SK-N-SH treated with all-trans-retinoic acid at 6 μM for 48 hours (cell line): Measurements from ENCODE around the gene LIFR.

ENCODE experiments used
- ATAC-seq: fragments of 200-7000 bp; cut with Tn5 transposase; 3 replicates; pipeline ENCODE4 v1.9.1; 2020; ENCODE audit warnings: mild to moderate bottlenecking, moderate library complexity
- ARNTL ChIP-seq: fragments of 450-650 bp; formaldehyde crosslinking; IDR thresholded peaks from 2 replicates; pipeline ENCODE4 v1.5.0; 2020; ENCODE audit warnings: low read depth, mild to moderate bottlenecking, moderate library complexity, borderline replicate concordance
- CSDC2 ChIP-seq: fragments of 250-450 bp; sonication (Bioruptor Pico); IDR thresholded peaks from 2 replicates; pipeline ENCODE4 v1.5.0; 2020; ENCODE audit warnings: mild to moderate bottlenecking, moderate library complexity
- ESRRG ChIP-seq: fragments of 250-450 bp; sonication (Bioruptor Pico); IDR thresholded peaks from 2 replicates; pipeline ENCODE4 v1.6.1; 2021; ENCODE audit warnings: mild to moderate bottlenecking
- GLIS3 ChIP-seq: fragments of 250-450 bp; sonication (Bioruptor Pico); IDR thresholded peaks from 2 replicates; pipeline ENCODE4 v1.5.0; 2020; ENCODE audit warnings: mild to moderate bottlenecking, moderate library complexity
- ISL1 ChIP-seq: fragments of 250-450 bp; sonication (Bioruptor Pico); IDR thresholded peaks from 2 replicates; pipeline ENCODE4 v2.1.2; 2022; ENCODE audit warnings: mild to moderate bottlenecking, moderate library complexity
- OSR1 ChIP-seq: fragments of 250-450 bp; sonication (Bioruptor Pico); IDR thresholded peaks from 2 replicates; pipeline ENCODE4 v1.8.0; 2022; ENCODE audit warnings: moderate library complexity, mild to moderate bottlenecking, inconsistent platforms
- PPARA ChIP-seq: fragments of 250-450 bp; sonication (Bioruptor Pico); IDR thresholded peaks from 2 replicates; pipeline ENCODE4 v1.5.0; 2020; ENCODE audit warnings: mild to moderate bottlenecking, borderline replicate concordance
- RARB ChIP-seq: fragments of 250-450 bp; sonication (Bioruptor Pico); IDR thresholded peaks from 2 replicates; pipeline ENCODE4 v1.8.0; 2021; ENCODE audit warnings: mild to moderate bottlenecking, moderate library complexity
- SNAI2 ChIP-seq: fragments of 250-450 bp; sonication (Bioruptor Pico); IDR thresholded peaks from 2 replicates; pipeline ENCODE4 v1.5.0; 2020; ENCODE audit warnings: mild to moderate bottlenecking, moderate library complexity
- TCF4 ChIP-seq: fragments of 250-450 bp; sonication (Bioruptor Pico); IDR thresholded peaks from 2 replicates; pipeline ENCODE4 v1.8.0; 2021; ENCODE audit warnings: mild to moderate bottlenecking, moderate library complexity, borderline replicate concordance
- TOX ChIP-seq: fragments of 250-450 bp; sonication (Bioruptor Pico); IDR thresholded peaks from 2 replicates; pipeline ENCODE4 v1.8.0; 2021; ENCODE audit warnings: mild to moderate bottlenecking, moderate library complexity, borderline replicate concordance
- ZC3H10 ChIP-seq: fragments of 250-450 bp; sonication (Bioruptor Pico); IDR thresholded peaks from 2 replicates; pipeline ENCODE4 v1.5.1; 2021; ENCODE audit warnings: mild to moderate bottlenecking, moderate library complexity
- ZFP3 ChIP-seq: fragments of 250-450 bp; sonication (Bioruptor Pico); IDR thresholded peaks from 2 replicates; pipeline ENCODE4 v1.5.0; 2020; ENCODE audit warnings: mild to moderate bottlenecking, moderate library complexity
- ZFP30 ChIP-seq: fragments of 450-650 bp; formaldehyde crosslinking; IDR thresholded peaks from 2 replicates; pipeline ENCODE4 v1.5.0; 2022; ENCODE audit warnings: mild to moderate bottlenecking, moderate library complexity
- ZNF565 ChIP-seq: fragments of 450-650 bp; formaldehyde crosslinking; conservative IDR thresholded peaks from 2 replicates; pipeline ENCODE4 v1.5.0; 2020; ENCODE audit warnings: low read depth, mild to moderate bottlenecking, moderate library complexity
- ZNF70 ChIP-seq: fragments of 450-650 bp; formaldehyde crosslinking; IDR thresholded peaks from 2 replicates; pipeline ENCODE4 v1.5.0; 2020; ENCODE audit warnings: mild to moderate bottlenecking, moderate library complexity
- ZNF8 ChIP-seq: fragments of 450-650 bp; formaldehyde crosslinking; IDR thresholded peaks from 2 replicates; pipeline ENCODE4 v1.5.0; 2020; ENCODE audit warnings: mild to moderate bottlenecking, moderate library complexity
- TF ChIP-seq, protein P1 (sequence below): fragments of 250-450 bp; sonication (Bioruptor Pico); IDR thresholded peaks from 2 replicates; pipeline ENCODE4 v1.8.0; 2021; ENCODE audit warnings: low read depth, mild to moderate bottlenecking, moderate library complexity, borderline replicate concordance
- TF ChIP-seq, protein P2 (sequence below): fragments of 250-450 bp; sonication (Bioruptor Pico); IDR thresholded peaks from 2 replicates; pipeline ENCODE4 v1.8.0; 2020; ENCODE audit warnings: mild to moderate bottlenecking, moderate library complexity, borderline replicate concordance
- TF ChIP-seq, protein P3 (sequence below): fragments of 250-450 bp; sonication (Bioruptor Pico); IDR thresholded peaks from 2 replicates; pipeline ENCODE4 v1.5.1; 2021; ENCODE audit warnings: mild to moderate bottlenecking, moderate library complexity
- TF ChIP-seq, protein P4 (sequence below): fragments of 250-450 bp; sonication (Bioruptor Pico); IDR thresholded peaks from 2 replicates; pipeline ENCODE4 v1.5.0; 2020; ENCODE audit warnings: mild to moderate bottlenecking, moderate library complexity

The LIFR gene

DNA sequence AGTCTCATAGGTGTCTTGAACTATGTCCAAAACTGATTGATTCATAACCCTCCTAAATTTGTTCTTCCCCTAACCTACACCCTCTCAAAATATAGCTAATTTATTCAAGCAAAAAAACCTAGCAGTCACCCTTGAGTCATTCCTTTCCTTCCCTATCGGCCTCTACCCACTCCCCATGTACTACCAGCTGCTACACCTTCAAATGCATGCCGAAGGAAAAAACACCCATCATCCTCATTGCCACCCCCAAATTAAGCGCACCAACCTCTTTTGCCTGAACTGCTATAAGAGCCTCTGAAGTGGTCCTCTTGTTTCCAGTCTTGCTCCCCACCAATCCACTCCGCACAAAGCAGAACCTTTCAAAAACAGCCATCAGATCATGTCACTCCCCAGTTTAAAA, 12.6 kb downstream of the LIFR start:
- TF ChIP-seq GLIS3 (CRISPR knock-in tag) (no peak), ZNF70 (CRISPR knock-in tag) (no peak), CSDC2 (CRISPR knock-in tag) (no peak), ARNTL (CRISPR knock-in tag) (no peak), ZFP3 (no peak), ZNF8 (CRISPR knock-in tag) (no peak), RARB (CRISPR knock-in tag) (no peak)
- TF ChIP-seq, all 23 proteins: peak for 0

DNA sequence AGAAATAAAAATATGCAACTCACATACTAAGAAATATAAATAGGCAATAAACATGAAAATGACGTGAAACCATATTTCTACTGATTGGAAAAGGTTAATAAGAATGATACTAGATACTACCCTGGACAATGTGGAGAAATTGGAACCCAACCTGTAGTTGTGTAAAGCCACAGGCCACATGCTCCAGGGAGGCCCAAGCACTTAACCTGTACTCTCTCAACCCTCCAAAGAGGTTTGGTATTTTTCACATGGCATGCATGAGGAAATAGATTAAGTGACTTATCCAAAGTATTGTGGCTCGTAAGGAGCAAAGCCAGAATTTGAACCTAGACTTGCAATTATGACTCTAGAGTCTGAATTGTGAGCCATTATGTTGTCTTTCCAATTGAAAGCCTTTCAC, 13.4 kb downstream of the LIFR start:
- ATAC-seq, result no peak
- TF ChIP-seq ZNF8 (CRISPR knock-in tag) (no peak), TCF4 (CRISPR knock-in tag) (no peak), ZFP3 (no peak), RARB (CRISPR knock-in tag) (no peak), ZNF70 (CRISPR knock-in tag) (no peak), ARNTL (CRISPR knock-in tag) (no peak), TOX (CRISPR knock-in tag) (no peak), PPARA (CRISPR knock-in tag) (no peak), ISL1 (CRISPR knock-in tag) (no peak), OSR1 (CRISPR knock-in tag) (no peak), SNAI2 (no peak), ZFP30 (no peak), ZC3H10 (CRISPR knock-in tag) (no peak), ESRRG (CRISPR knock-in tag) (no peak)
- TF ChIP-seq, protein P1, sequence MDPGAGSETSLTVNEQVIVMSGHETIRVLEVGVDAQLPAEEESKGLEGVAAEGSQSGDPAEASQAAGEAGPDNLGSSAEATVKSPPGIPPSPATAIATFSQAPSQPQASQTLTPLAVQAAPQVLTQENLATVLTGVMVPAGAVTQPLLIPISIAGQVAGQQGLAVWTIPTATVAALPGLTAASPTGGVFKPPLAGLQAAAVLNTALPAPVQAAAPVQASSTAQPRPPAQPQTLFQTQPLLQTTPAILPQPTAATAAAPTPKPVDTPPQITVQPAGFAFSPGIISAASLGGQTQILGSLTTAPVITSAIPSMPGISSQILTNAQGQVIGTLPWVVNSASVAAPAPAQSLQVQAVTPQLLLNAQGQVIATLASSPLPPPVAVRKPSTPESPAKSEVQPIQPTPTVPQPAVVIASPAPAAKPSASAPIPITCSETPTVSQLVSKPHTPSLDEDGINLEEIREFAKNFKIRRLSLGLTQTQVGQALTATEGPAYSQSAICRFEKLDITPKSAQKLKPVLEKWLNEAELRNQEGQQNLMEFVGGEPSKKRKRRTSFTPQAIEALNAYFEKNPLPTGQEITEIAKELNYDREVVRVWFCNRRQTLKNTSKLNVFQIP, result no peak
- TF ChIP-seq, protein P2, sequence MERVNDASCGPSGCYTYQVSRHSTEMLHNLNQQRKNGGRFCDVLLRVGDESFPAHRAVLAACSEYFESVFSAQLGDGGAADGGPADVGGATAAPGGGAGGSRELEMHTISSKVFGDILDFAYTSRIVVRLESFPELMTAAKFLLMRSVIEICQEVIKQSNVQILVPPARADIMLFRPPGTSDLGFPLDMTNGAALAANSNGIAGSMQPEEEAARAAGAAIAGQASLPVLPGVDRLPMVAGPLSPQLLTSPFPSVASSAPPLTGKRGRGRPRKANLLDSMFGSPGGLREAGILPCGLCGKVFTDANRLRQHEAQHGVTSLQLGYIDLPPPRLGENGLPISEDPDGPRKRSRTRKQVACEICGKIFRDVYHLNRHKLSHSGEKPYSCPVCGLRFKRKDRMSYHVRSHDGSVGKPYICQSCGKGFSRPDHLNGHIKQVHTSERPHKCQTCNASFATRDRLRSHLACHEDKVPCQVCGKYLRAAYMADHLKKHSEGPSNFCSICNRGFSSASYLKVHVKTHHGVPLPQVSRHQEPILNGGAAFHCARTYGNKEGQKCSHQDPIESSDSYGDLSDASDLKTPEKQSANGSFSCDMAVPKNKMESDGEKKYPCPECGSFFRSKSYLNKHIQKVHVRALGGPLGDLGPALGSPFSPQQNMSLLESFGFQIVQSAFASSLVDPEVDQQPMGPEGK (CRISPR knock-in tag), result no peak
- TF ChIP-seq, protein P3, sequence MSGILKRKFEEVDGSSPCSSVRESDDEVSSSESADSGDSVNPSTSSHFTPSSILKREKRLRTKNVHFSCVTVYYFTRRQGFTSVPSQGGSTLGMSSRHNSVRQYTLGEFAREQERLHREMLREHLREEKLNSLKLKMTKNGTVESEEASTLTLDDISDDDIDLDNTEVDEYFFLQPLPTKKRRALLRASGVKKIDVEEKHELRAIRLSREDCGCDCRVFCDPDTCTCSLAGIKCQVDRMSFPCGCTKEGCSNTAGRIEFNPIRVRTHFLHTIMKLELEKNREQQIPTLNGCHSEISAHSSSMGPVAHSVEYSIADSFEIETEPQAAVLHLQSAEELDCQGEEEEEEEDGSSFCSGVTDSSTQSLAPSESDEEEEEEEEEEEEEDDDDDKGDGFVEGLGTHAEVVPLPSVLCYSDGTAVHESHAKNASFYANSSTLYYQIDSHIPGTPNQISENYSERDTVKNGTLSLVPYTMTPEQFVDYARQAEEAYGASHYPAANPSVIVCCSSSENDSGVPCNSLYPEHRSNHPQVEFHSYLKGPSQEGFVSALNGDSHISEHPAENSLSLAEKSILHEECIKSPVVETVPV, result no peak
- TF ChIP-seq, protein P4, sequence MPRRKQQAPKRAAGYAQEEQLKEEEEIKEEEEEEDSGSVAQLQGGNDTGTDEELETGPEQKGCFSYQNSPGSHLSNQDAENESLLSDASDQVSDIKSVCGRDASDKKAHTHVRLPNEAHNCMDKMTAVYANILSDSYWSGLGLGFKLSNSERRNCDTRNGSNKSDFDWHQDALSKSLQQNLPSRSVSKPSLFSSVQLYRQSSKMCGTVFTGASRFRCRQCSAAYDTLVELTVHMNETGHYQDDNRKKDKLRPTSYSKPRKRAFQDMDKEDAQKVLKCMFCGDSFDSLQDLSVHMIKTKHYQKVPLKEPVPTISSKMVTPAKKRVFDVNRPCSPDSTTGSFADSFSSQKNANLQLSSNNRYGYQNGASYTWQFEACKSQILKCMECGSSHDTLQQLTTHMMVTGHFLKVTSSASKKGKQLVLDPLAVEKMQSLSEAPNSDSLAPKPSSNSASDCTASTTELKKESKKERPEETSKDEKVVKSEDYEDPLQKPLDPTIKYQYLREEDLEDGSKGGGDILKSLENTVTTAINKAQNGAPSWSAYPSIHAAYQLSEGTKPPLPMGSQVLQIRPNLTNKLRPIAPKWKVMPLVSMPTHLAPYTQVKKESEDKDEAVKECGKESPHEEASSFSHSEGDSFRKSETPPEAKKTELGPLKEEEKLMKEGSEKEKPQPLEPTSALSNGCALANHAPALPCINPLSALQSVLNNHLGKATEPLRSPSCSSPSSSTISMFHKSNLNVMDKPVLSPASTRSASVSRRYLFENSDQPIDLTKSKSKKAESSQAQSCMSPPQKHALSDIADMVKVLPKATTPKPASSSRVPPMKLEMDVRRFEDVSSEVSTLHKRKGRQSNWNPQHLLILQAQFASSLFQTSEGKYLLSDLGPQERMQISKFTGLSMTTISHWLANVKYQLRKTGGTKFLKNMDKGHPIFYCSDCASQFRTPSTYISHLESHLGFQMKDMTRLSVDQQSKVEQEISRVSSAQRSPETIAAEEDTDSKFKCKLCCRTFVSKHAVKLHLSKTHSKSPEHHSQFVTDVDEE (CRISPR knock-in tag), result no peak

More for the DNA sequence above, 12.6 kb downstream of the LIFR start:
- no peak for ATAC-seq

DNA sequence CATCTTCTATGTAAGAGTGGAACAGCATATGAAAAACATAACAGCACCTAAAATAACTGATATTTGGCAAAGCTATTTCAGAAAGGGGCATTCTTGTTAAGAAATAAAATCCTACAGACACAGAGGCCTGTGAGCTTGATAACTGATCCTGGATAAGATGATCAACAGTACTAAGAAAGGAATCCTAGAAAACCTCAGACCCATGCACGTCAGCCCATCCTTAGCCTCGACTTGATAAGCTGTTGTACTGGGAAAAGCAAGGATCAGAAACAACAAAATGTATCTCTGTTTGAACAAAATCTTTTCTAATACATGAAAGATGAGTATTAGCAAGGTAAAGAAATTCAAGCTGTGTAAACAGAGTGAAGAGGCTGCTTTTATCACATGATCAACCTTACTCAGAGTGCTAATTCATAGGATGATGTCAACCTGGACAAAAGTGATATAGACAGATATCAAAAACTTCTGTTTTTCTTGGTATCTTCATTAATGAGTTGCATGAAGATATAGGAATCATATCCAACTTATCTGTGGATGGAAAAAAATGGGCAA, 15.2 kb downstream of the LIFR start:
- no peak; the same call in 2 of the 3 replicates for ATAC-seq
- TF ChIP-seq ZNF8 (CRISPR knock-in tag) (no peak), PPARA (CRISPR knock-in tag) (no peak), CSDC2 (CRISPR knock-in tag) (no peak), ARNTL (CRISPR knock-in tag) (no peak), ZC3H10 (CRISPR knock-in tag) (no peak), ESRRG (CRISPR knock-in tag) (no peak), ZFP30 (no peak), ZNF70 (CRISPR knock-in tag) (no peak), GLIS3 (CRISPR knock-in tag) (no peak), ZFP3 (no peak), TOX (CRISPR knock-in tag) (no peak), TCF4 (CRISPR knock-in tag) (no peak), ZNF565 (CRISPR knock-in tag) (no peak)
- TF ChIP-seq, protein P3, result no peak
- TF ChIP-seq, protein P1, result no peak
- TF ChIP-seq, protein P2 (CRISPR knock-in tag), result no peak
